Mesenteric fat pad (tissue), 1 donor: ENCODE data around the gene ATG10. TPM values are rescaled to one million over a fixed set of nuclear protein-coding genes. Genes with fewer than 3 reads are reported as not detected.
"Not testable (repeated sequence)": the region's sequence is repeated elsewhere in the genome, so short reads cannot be mapped to it uniquely, and the experiment has no call there.

Experiments
- DNase-seq: peaks from one replicate; pipeline ENCODE4 v3.0.0-alpha.2; 2020; ENCODE audit warnings: low spot score
- total RNA-seq: library from RNA; stranded (reverse); fragmentation: NEBNext Ultra II Directional; extraction: Animal tissue kit (Norgen Biotek cat#: 25700); gene quantifications from one replicate; pipeline ENCODE4 v1.2.1, GENCODE V29; 2021
- donor health status: DM: yes; HTN: yes; CAD: no.

Gene ATG10
- total RNA-seq, 1 donor from 2014 or later = 4.9 TPM

GRCh38 chr5:82218374-82219156 lies 246.7 kb downstream of the ATG10 start:
- no peak for DNase-seq

- DNase-seq = no peak
Measured at GRCh38 chr5:82221020-82221419, 249.2 kb downstream of the ATG10 start.

GRCh38 chr5:82222597-82223574 lies 251.1 kb downstream of the ATG10 start:
- no peak for DNase-seq

GRCh38 chr5:82225525-82226172 lies 253.8 kb downstream of the ATG10 start:
- DNase-seq = no peak

GRCh38 chr5:82234885-82235284 lies 263.1 kb downstream of the ATG10 start:
- no peak for DNase-seq

GRCh38 chr5:82244151-82244550 lies 272.3 kb downstream of the ATG10 start:
- DNase-seq = no peak

- DNase-seq = no peak
Measured at GRCh38 chr5:82244854-82245635, 273.2 kb downstream of the ATG10 start.

GRCh38 chr5:82246960-82247574 lies 275.2 kb downstream of the ATG10 start:
- no peak for DNase-seq

GRCh38 chr5:82252744-82253143 lies 280.9 kb downstream of the ATG10 start:
- DNase-seq = no peak

GRCh38 chr5:82255844-82256243 lies 284.0 kb downstream of the ATG10 start:
- no peak for DNase-seq

GRCh38 chr5:82257247-82257646 lies 285.4 kb downstream of the ATG10 start:
- DNase-seq = no peak

GRCh38 chr5:82257729-82258128 lies 285.9 kb downstream of the ATG10 start:
- DNase-seq = no peak

- DNase-seq = no peak
Measured at GRCh38 chr5:82259172-82259800, 287.5 kb downstream of the ATG10 start.

GRCh38 chr5:82265047-82265446 lies 293.2 kb downstream of the ATG10 start:
- no peak for DNase-seq

- not testable (repeated sequence) for DNase-seq
Measured at GRCh38 chr5:82267297-82267933, 295.6 kb downstream of the ATG10 start.

GRCh38 chr5:82269363-82269762 lies 297.5 kb downstream of the ATG10 start:
- DNase-seq = not testable (repeated sequence)

GRCh38 chr5:82272571-82273356 lies 300.9 kb downstream of the ATG10 start:
- not testable (repeated sequence) for DNase-seq

- DNase-seq = not testable (repeated sequence)
Measured at GRCh38 chr5:82273426-82273825, 301.6 kb downstream of the ATG10 start.
